WTC11 (cell line): ENCODE measurements around the gene GABRB3. TPM values are rescaled to one million over a fixed set of nuclear protein-coding genes. Genes with fewer than 3 reads are reported as not detected.

Source experiments
- ATAC-seq: fragments of 200-7000 bp; cut with Tn5 transposase; 2 replicates; pipeline ENCODE4 v1.10.0; 2021; ENCODE audit warnings: mild to moderate bottlenecking, moderate library complexity
- CTCF ChIA-PET: fragments of 300-600 bp; sonication (Branson Sonifier 250); formaldehyde crosslinking; loops from one replicate; lab custom pipeline; 2021; ENCODE audit warnings: antibody characterized with exemption; lab: Charles Lee
- POLR2A ChIA-PET: fragments of 350-600 bp; sonication (Branson Sonifier 250); formaldehyde crosslinking; loops from one replicate; lab custom pipeline; 2021; ENCODE audit warnings: antibody characterized with exemption; lab: Charles Lee
- DNase-seq: peaks from one replicate; pipeline ENCODE4 v3.0.0; 2021; ENCODE audit warnings: low spot score
- H3K27ac Mint-ChIP-seq: 2 replicates; pipeline ENCODE4 v1.8.0; 2021; ENCODE audit warnings: mixed read lengths
- H3K27me3 Mint-ChIP-seq: 2 replicates; pipeline ENCODE4 v1.8.0; 2021; ENCODE audit warnings: low read depth, mild to moderate bottlenecking, moderate library complexity, mixed read lengths
- H3K36me3 Mint-ChIP-seq: 2 replicates; pipeline ENCODE4 v1.8.0; 2021; ENCODE audit warnings: mixed read lengths
- H3K4me1 Mint-ChIP-seq: 2 replicates; pipeline ENCODE4 v1.8.0; 2022; ENCODE audit warnings: mixed read lengths
- H3K4me3 Mint-ChIP-seq: 2 replicates; pipeline ENCODE4 v1.8.0; 2021; ENCODE audit warnings: mild to moderate bottlenecking, moderate library complexity, mixed read lengths
- H3K9me3 Mint-ChIP-seq: 2 replicates; pipeline ENCODE4 v1.8.0; 2021; ENCODE audit warnings: mixed read lengths
- FOXP1 ChIP-seq: sonication (generic); formaldehyde crosslinking; IDR thresholded peaks from 2 replicates; pipeline ENCODE4 v1.8.0; 2022; ENCODE audit warnings: missing genetic modification reagents, mild to moderate bottlenecking, moderate library complexity, borderline replicate concordance
- GABPB1 ChIP-seq: sonication (generic); formaldehyde crosslinking; IDR thresholded peaks from 2 replicates; pipeline ENCODE4 v1.8.1; 2023; ENCODE audit warnings: mild to moderate bottlenecking, missing genetic modification reagents
- GTF2I ChIP-seq: fragments of 250-450 bp; sonication (Bioruptor Pico); conservative IDR thresholded peaks from 2 replicates; pipeline ENCODE4 v1.4.0; 2021; ENCODE audit warnings: mild to moderate bottlenecking
- JUN ChIP-seq: sonication (generic); formaldehyde crosslinking; IDR thresholded peaks from 2 replicates; pipeline ENCODE4 v1.8.0; 2023; ENCODE audit warnings: mild to moderate bottlenecking, missing genetic modification reagents
- KAT7 ChIP-seq: sonication (generic); formaldehyde crosslinking; IDR thresholded peaks from 2 replicates; pipeline ENCODE4 v1.8.1; 2023; ENCODE audit warnings: missing genetic modification reagents, mild to moderate bottlenecking, borderline replicate concordance
- MXD4 ChIP-seq: fragments of 250-450 bp; sonication (Bioruptor Pico); IDR thresholded peaks from 2 replicates; pipeline ENCODE4 v1.8.0; 2021; ENCODE audit warnings: mild to moderate bottlenecking, moderate library complexity, borderline replicate concordance
- ZNF121 ChIP-seq: sonication (generic); formaldehyde crosslinking; IDR thresholded peaks from 2 replicates; pipeline ENCODE4 v1.8.0; 2023; ENCODE audit warnings: missing genetic modification reagents
- total RNA-seq: library from RNA; stranded (reverse); gene quantifications from 3 replicates; pipeline ENCODE4 v1.2.3, GENCODE V29; 2021
- TF ChIP-seq, protein P1 (sequence below): sonication (generic); formaldehyde crosslinking; IDR thresholded peaks from 2 replicates; pipeline ENCODE4 v1.8.1; 2022; ENCODE audit warnings: missing genetic modification reagents, borderline replicate concordance
- TF ChIP-seq, protein P2 (sequence below): sonication (generic); formaldehyde crosslinking; IDR thresholded peaks from 2 replicates; pipeline ENCODE4 v1.8.1; 2023; ENCODE audit warnings: mild to moderate bottlenecking, moderate library complexity, missing genetic modification reagents
- TF ChIP-seq, protein P3 (sequence below): sonication (generic); formaldehyde crosslinking; IDR thresholded peaks from 2 replicates; pipeline ENCODE4 v1.8.0; 2023; ENCODE audit warnings: missing genetic modification reagents
- TF ChIP-seq, protein P4 (sequence below): sonication (generic); formaldehyde crosslinking; IDR thresholded peaks from 2 replicates; pipeline ENCODE4 v1.8.1; 2023; ENCODE audit warnings: mild to moderate bottlenecking, missing genetic modification reagents
- TF ChIP-seq, protein P5 (sequence below): sonication (generic); formaldehyde crosslinking; conservative IDR thresholded peaks from 2 replicates; pipeline ENCODE4 v1.8.1; 2022; ENCODE audit warnings: mild to moderate bottlenecking, missing genetic modification reagents
- TF ChIP-seq, protein P6 (sequence below): sonication (generic); formaldehyde crosslinking; IDR thresholded peaks from 2 replicates; pipeline ENCODE4 v1.8.1; 2022; ENCODE audit warnings: mild to moderate bottlenecking, moderate library complexity, missing genetic modification reagents

GABRB3 gene
- total RNA-seq, 1 experiment from 2014 or later, result 203 TPM

DNA sequence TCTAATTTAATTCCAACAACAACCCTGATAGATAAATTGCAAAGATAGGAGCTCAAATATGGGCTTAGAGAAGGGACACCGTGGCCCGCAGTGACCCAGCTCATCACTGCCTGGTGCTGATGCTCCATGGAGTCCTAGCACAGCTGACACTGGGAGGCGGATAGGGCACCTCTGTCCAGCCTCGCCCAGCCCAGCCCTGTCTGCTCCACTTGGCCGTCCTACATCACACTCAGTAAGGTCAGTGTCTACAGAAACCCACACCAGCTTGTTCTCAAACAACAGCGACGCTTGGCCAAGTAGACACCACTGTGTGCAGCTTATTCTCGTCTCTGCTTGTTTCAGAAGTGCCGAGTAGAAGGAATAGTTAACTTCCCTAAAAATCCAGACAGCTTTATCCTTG lies 33.9 kb downstream of the GABRB3 start (continued):
- TF ChIP-seq, protein P1, sequence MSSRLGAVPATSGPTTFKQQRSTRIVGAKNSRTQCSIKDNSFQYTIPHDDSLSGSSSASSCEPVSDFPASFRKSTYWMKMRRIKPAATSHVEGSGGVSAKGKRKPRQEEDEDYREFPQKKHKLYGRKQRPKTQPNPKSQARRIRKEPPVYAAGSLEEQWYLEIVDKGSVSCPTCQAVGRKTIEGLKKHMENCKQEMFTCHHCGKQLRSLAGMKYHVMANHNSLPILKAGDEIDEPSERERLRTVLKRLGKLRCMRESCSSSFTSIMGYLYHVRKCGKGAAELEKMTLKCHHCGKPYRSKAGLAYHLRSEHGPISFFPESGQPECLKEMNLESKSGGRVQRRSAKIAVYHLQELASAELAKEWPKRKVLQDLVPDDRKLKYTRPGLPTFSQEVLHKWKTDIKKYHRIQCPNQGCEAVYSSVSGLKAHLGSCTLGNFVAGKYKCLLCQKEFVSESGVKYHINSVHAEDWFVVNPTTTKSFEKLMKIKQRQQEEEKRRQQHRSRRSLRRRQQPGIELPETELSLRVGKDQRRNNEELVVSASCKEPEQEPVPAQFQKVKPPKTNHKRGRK (CRISPR knock-in tag), result no peak
- no peak for TF ChIP-seq FOXP1 (CRISPR knock-in tag)
- TF ChIP-seq ZNF121, result no peak
- no peak for TF ChIP-seq GABPB1
- TF ChIP-seq, protein P2, sequence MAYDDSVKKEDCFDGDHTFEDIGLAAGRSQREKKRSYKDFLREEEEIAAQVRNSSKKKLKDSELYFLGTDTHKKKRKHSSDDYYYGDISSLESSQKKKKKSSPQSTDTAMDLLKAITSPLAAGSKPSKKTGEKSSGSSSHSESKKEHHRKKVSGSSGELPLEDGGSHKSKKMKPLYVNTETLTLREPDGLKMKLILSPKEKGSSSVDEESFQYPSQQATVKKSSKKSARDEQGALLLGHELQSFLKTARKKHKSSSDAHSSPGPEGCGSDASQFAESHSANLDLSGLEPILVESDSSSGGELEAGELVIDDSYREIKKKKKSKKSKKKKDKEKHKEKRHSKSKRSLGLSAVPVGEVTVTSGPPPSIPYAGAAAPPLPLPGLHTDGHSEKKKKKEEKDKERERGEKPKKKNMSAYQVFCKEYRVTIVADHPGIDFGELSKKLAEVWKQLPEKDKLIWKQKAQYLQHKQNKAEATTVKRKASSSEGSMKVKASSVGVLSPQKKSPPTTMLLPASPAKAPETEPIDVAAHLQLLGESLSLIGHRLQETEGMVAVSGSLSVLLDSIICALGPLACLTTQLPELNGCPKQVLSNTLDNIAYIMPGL (CRISPR knock-in tag), result no peak
- TF ChIP-seq, protein P3, sequence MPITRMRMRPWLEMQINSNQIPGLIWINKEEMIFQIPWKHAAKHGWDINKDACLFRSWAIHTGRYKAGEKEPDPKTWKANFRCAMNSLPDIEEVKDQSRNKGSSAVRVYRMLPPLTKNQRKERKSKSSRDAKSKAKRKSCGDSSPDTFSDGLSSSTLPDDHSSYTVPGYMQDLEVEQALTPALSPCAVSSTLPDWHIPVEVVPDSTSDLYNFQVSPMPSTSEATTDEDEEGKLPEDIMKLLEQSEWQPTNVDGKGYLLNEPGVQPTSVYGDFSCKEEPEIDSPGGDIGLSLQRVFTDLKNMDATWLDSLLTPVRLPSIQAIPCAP (CRISPR knock-in tag), result no peak

DNA sequence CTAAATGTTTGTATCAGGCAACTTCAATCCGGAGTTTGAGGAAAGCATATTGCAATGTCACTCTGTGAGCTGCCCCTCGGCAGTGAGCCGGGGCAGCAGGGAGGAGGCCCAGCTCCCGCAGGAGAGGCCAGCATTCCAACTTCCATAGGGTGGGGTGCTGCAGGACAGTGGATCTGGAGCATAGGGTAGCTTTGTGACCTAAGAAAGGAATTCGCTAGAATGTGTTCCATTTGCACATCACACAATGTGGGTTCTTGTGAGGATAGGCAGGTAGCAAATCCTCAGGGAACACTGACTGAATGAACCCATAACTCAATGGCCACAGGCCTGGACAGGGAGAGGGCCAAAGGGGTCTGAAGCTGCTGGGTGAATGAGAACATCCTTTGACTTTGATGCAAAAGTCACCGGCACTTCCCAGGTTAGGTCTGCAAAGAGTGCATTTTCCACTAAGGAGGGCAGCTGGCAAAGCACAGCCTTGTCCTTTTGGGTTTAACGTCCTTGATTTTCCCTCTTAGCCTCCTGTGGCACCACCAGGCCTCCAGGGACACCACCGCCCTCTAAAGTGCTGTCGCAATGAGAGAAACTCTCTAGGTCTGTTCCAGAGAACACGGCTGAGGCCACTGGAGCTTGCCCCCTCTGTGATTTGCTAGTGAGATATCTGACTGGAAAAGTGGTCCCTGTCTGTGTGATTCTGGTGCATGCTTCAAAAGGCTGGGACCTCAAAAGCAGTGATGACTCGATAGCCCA lies 36.2 kb downstream of the GABRB3 start:
- no peaks in the 10 kb centered on the region for H3K27me3 Mint-ChIP-seq
- ChIA-PET POLR2A (no interaction called here), CTCF (interaction anchor here (0.7 to 1.7 kb wide), 5 partner anchors 21 to 128 kb away, joined by 3 to 6 read pairs (median 3); no protein-coding TSS in a partner anchor)
- peaks cover 55% of the 10 kb centered on the region for H3K4me1 Mint-ChIP-seq
- no peak for DNase-seq
- peaks cover 29% of the 10 kb centered on the region for H3K9me3 Mint-ChIP-seq
- H3K36me3 Mint-ChIP-seq, result peaks cover 38% of the 10 kb centered on the region
- ATAC-seq, result peak; percentile 79
- TF ChIP-seq JUN (CRISPR knock-in tag) (no peak), GTF2I (CRISPR knock-in tag) (no peak), MXD4 (CRISPR knock-in tag) (no peak), KAT7 (no peak)
- TF ChIP-seq, protein P4, sequence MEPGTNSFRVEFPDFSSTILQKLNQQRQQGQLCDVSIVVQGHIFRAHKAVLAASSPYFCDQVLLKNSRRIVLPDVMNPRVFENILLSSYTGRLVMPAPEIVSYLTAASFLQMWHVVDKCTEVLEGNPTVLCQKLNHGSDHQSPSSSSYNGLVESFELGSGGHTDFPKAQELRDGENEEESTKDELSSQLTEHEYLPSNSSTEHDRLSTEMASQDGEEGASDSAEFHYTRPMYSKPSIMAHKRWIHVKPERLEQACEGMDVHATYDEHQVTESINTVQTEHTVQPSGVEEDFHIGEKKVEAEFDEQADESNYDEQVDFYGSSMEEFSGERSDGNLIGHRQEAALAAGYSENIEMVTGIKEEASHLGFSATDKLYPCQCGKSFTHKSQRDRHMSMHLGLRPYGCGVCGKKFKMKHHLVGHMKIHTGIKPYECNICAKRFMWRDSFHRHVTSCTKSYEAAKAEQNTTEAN, result no peak
- TF ChIP-seq, protein P5, sequence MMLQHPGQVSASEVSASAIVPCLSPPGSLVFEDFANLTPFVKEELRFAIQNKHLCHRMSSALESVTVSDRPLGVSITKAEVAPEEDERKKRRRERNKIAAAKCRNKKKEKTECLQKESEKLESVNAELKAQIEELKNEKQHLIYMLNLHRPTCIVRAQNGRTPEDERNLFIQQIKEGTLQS (CRISPR knock-in tag), result no peak
- TF ChIP-seq, protein P6, sequence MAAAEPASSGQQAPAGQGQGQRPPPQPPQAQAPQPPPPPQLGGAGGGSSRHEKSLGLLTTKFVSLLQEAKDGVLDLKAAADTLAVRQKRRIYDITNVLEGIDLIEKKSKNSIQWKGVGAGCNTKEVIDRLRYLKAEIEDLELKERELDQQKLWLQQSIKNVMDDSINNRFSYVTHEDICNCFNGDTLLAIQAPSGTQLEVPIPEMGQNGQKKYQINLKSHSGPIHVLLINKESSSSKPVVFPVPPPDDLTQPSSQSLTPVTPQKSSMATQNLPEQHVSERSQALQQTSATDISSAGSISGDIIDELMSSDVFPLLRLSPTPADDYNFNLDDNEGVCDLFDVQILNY, result no peak
- H3K4me3 Mint-ChIP-seq, result no peak overlapping the region
- H3K27ac Mint-ChIP-seq, result peak overlapping the region; percentile 86

DNA sequence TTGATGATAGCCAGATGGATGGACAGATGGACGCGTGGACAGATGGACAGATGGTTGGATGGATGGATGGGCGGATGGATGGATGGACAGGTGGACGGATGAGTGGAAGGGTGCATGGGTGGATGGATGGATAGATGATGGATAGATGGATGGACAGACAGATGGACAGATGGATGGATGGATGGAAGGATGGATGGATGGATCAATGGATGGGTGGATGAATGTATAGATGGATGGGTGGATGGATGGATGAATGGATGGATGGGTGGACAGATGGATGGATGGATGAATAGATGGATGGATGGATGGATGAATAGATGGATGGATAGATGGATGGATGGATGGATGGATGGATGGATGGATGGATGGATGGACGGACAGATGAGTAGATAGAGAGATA lies 40.9 kb downstream of the GABRB3 start:
- H3K4me1 Mint-ChIP-seq, result peaks cover 58% of the 10 kb centered on the region

More for the DNA sequence above, 40.9 kb downstream of the GABRB3 start:
- Mint-ChIP-seq H3K36me3 (peaks cover 39% of the 10 kb centered on the region), H3K27me3 (no peaks in the 10 kb centered on the region), H3K9me3 (peaks cover 30% of the 10 kb centered on the region), H3K27ac (no peak overlapping the region), H3K4me3 (no peak overlapping the region)
- TF ChIP-seq, protein P4, result no peak
- DNase-seq, result no peak
- CTCF ChIA-PET, result no interaction called here
- no peak for ATAC-seq
- POLR2A ChIA-PET, result no interaction called here
